SK-N-SH (cell line): ENCODE data around the gene SV2B.

Source experiments
- CHD2 ChIP-seq: fragments of 150-350 bp; IDR thresholded peaks from 2 replicates; pipeline ENCODE4 v1.6.1; 2018; ENCODE audit warnings: low read length; ENCODE audit not compliant: partially characterized antibody
- FOSL2 ChIP-seq: IDR thresholded peaks from 2 replicates; pipeline ENCODE4 v1.4.0; 2012; ENCODE audit warnings: low read depth, mild to moderate bottlenecking, moderate library complexity, borderline replicate concordance
- JUND ChIP-seq: IDR thresholded peaks from 2 replicates; pipeline ENCODE4 v1.4.0; 2012
- MXI1 ChIP-seq: IDR thresholded peaks from 2 replicates; pipeline ENCODE4 v1.6.1; 2012; ENCODE audit warnings: mild to moderate bottlenecking, low read depth, low read length, improper control_type of control experiment
- TF ChIP-seq, protein P1 (sequence below): IDR thresholded peaks from 2 replicates; pipeline ENCODE4 v1.6.1; 2012; ENCODE audit warnings: mild to moderate bottlenecking, low read depth, low read length, moderate library complexity
- TF ChIP-seq, protein P2 (sequence below): fragments of 150-350 bp; IDR thresholded peaks from 2 replicates; pipeline ENCODE4 v1.6.1; 2017; ENCODE audit warnings: antibody characterized with exemption, low read length, low read depth, borderline replicate concordance

DNA sequence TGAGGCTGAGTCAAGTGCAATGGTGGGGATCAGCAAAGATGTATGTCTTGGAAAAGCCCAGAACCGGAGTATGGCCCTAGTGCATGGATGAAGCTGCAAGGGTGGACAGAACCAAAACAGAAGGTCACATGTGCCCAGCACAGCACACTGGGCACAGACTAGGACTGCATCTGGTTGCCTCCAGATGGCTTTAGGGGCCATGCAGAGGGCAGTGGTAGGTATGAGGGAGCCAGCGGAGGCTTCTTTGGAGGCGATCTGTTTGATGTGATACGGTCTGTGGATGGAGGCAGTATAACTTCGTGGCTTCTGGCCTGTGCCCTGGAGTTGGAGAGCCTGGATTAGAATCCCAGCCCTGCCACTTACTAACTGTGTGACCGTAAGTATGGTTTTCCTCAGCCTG, 29.4 kb downstream of the SV2B start:
- TF ChIP-seq, protein P1, sequence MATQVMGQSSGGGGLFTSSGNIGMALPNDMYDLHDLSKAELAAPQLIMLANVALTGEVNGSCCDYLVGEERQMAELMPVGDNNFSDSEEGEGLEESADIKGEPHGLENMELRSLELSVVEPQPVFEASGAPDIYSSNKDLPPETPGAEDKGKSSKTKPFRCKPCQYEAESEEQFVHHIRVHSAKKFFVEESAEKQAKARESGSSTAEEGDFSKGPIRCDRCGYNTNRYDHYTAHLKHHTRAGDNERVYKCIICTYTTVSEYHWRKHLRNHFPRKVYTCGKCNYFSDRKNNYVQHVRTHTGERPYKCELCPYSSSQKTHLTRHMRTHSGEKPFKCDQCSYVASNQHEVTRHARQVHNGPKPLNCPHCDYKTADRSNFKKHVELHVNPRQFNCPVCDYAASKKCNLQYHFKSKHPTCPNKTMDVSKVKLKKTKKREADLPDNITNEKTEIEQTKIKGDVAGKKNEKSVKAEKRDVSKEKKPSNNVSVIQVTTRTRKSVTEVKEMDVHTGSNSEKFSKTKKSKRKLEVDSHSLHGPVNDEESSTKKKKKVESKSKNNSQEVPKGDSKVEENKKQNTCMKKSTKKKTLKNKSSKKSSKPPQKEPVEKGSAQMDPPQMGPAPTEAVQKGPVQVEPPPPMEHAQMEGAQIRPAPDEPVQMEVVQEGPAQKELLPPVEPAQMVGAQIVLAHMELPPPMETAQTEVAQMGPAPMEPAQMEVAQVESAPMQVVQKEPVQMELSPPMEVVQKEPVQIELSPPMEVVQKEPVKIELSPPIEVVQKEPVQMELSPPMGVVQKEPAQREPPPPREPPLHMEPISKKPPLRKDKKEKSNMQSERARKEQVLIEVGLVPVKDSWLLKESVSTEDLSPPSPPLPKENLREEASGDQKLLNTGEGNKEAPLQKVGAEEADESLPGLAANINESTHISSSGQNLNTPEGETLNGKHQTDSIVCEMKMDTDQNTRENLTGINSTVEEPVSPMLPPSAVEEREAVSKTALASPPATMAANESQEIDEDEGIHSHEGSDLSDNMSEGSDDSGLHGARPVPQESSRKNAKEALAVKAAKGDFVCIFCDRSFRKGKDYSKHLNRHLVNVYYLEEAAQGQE, result no peak
- TF ChIP-seq FOSL2, result no peak
- no peak for TF ChIP-seq MXI1
- TF ChIP-seq, protein P2, sequence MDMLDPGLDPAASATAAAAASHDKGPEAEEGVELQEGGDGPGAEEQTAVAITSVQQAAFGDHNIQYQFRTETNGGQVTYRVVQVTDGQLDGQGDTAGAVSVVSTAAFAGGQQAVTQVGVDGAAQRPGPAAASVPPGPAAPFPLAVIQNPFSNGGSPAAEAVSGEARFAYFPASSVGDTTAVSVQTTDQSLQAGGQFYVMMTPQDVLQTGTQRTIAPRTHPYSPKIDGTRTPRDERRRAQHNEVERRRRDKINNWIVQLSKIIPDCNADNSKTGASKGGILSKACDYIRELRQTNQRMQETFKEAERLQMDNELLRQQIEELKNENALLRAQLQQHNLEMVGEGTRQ, result no peak
- TF ChIP-seq JUND, result no peak
- no peak for TF ChIP-seq CHD2
